ENCODE data around the gene PRR33.

The PRR33 gene

GRCh38 chr11:1927848-1928469 lies 36.3 kb upstream of the PRR33 start:
- DNase-seq, result no peak

DNA sequence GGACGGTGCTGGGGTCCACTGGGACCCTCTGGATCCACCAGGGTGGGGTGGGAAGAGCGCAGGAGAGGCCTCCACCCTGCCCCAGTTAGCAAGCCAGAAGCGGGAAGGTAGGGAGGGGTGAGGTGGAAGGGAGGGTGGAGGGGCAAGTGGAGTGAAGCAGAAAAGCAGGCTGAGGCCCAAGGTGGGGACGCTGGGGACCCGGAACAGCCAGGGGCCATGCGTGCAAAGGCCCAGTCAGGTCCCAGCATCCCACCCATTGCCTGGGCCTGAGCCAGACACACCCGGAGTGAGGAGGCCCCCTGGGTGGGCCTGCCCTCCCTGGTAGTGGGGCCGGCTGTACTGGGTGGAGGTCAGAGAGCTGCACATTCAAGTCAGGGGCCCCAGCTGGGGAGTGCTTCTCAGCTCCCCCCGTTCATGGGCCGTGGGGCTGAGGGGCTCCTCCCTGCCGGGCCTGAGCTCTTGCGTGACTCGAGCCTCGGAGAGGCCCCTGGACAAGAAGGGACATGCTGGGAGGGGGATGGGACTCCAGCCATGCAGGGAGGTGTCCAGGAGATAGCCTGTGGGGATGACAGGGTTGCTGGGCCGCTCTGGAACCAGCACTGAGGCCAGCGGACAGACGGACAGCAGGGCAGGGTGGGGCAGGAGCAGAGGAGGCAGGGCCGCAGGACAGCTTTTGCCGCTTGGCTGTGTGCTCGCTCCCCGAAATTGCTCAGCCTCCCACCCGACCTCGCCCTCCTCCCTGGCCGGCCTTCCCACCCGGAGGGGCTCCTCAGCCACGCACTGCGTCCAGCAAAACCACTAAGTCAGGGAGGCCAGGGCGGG lies 35.5 kb upstream of the PRR33 start:
- DNase-seq, result no peak

GRCh38 chr11:1926156-1927025 lies 34.7 kb upstream of the PRR33 start:
- DNase-seq, result peak; percentile 28

- no peak for DNase-seq
These were observed 33.9 kb upstream of the PRR33 start for GRCh38 chr11:1925373-1926155.

GRCh38 chr11:1924646-1925372 lies 33.1 kb upstream of the PRR33 start:
- no peak for DNase-seq

- no peak for DNase-seq
These were observed 32.5 kb upstream of the PRR33 start for GRCh38 chr11:1924181-1924580.

DNA sequence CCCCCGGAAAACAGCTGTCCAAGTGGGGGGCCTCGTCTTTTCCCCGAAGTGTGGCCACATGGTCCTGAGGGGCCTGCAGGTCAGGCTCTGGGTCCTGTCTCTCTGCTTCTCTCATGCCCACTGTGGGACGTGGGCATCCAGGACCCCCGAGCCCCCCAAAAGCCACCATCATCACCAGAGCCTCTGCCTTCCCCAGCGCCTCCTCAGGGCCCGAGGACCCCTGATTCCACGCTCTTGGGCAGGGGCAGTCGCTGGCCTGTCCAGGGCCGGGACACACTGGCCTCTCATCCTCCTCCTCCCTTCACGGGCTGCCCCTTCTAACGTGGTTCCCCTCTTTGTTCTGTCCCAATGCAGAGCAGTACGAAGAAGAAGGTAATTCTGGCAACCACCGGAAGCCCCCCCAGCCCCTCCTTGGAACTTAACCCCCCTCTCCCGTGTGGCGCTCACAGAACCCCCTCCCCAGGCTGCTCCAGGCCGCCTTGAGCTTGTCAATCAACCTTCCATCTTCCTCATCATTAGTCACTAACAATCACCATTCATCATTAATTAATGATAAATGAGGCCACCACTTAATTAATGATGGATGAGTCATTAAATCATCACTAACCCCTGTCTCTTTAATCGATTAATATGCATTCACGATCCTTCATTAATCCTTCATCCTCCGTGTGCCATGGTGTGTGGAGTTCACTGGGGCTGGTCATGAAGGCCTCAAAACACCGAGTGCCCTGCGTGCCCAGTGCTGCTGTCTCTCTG lies 31.7 kb upstream of the PRR33 start:
- no peak for DNase-seq

DNA sequence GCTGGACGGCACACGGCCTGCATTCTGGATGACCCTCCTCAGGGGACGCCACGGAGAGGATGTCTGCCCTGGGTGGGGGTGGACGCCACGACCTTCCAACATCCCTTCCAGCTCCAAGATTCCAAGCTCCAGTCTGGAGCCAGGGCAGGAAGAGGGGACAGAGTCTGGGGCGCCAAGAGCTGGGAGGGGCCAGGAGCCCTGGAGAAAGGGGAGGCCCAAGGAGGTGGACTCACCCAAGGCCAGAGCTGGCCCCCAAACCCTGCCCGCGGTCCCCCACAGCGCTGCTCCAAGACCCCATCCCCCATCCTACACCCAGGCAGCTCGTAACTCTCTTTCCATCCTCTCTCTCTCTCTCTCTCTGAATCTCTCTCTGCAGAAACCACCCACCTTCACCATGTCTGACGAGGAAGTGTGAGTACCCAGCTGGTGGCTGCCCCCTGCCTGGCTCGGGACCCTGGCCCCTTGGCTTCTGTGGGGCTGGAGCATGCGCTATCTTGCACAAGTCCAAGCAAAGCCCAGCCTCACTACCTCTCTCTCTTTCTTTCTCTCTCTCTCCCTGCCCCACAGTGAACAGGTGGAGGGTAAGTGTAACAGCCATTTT lies 30.9 kb upstream of the PRR33 start:
- no peak for DNase-seq

GRCh38 chr11:1921574-1922141 lies 30.0 kb upstream of the PRR33 start:
- DNase-seq, result no peak

DNA sequence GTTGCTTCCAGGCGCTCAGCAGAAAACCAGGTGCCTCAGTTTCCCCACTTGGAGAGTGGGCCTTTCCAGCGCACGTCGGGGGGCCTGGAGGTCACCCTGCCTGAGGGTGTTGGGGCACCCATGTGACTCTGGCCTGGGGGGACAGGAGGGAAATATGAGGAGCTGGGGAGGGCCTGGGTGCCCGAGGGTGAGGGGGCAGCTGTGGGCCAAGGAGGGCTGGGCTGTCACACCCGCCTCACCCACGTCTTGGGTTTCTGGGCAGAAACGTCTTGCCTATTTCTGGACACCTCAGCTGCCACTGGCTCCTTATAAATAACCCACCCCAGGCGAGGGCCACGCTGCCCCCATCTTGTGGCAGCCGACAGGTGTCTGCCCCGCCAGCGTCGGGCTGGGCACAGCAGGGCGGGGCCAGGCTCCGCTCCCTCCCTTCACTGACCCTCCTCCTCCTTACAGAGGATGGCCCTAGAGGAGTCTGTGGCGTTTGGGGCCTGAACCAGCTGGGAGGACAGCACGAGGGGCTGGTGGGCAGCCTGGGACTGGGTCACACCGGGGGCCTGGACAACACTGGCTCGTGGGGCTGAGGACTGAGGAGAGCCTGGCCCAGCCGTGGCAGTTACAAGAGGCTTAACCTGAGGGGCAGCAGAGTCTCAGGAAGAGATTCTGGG lies 29.3 kb upstream of the PRR33 start:
- no peak for DNase-seq

GRCh38 chr11:1920128-1920908 lies 28.6 kb upstream of the PRR33 start:
- no peak for DNase-seq

GRCh38 chr11:1919391-1920127 lies 27.9 kb upstream of the PRR33 start, which contains the start of gene TNNT3:
TSS of gene TNNT3 (plus strand) at chr11:1919703. CDS start at chr11:1922875, 3,172 bp downstream.
- no peak for DNase-seq

- DNase-seq, result no peak
These were observed 27.0 kb upstream of the PRR33 start for GRCh38 chr11:1918436-1919315.

GRCh38 chr11:1917523-1918435 lies 26.1 kb upstream of the PRR33 start:
- no peak for DNase-seq

GRCh38 chr11:1916986-1917522 lies 25.4 kb upstream of the PRR33 start:
- DNase-seq, result no peak
